Activated B cell treated with CpG ODN at 0.5 μM for 24 hours (primary cell): ENCODE data around the gene NCS1. TPM values are rescaled to one million over a fixed set of nuclear protein-coding genes. Genes with fewer than 3 reads are reported as not detected.

Source experiments
- ATAC-seq: fragments of 200-7000 bp; cut with Tn5 transposase; one replicate; pipeline ENCODE4 v1.10.0; 2021; ENCODE audit warnings: low read depth, mild to moderate bottlenecking, moderate library complexity
- CTCF ChIA-PET: fragments of 350-600 bp; sonication (Branson Sonifier 250); formaldehyde crosslinking; loops from one replicate; lab custom pipeline; 2021; ENCODE audit warnings: antibody characterized with exemption; lab: Charles Lee
- POLR2A ChIA-PET: fragments of 350-600 bp; sonication (Branson Sonifier 250); formaldehyde crosslinking; loops from one replicate; lab custom pipeline; 2021; ENCODE audit warnings: antibody characterized with exemption; lab: Charles Lee
- DNase-seq: peaks from one replicate; pipeline ENCODE4 v3.0.0; 2022
- H3K27ac Mint-ChIP-seq: one replicate; pipeline ENCODE4 v1.8.0; 2020; ENCODE audit warnings: mixed read lengths
- H3K27me3 Mint-ChIP-seq: one replicate; pipeline ENCODE4 v1.8.0; 2021; ENCODE audit warnings: mixed read lengths
- H3K36me3 Mint-ChIP-seq: one replicate; pipeline ENCODE4 v1.8.0; 2021; ENCODE audit warnings: low read depth, mixed read lengths
- H3K4me1 Mint-ChIP-seq: one replicate; pipeline ENCODE4 v1.8.0; 2021; ENCODE audit warnings: mixed read lengths
- H3K4me3 Mint-ChIP-seq: one replicate; pipeline ENCODE4 v1.8.0; 2020; ENCODE audit warnings: mild to moderate bottlenecking, mixed read lengths
- H3K9me3 Mint-ChIP-seq: one replicate; pipeline ENCODE4 v1.8.0; 2020; ENCODE audit warnings: mixed read lengths
- CTCF ChIP-seq: fragments of 200-600 bp; IDR thresholded peaks from one replicate; pipeline ENCODE4 v1.8.0; 2022; ENCODE audit warnings: antibody characterized with exemption, mild to moderate bottlenecking
- intact Hi-C: fragments of 100-400 bp; cut with micrococcal nuclease; formaldehyde crosslinking; loops from one replicate; pipeline ENCODE4 v1.15.1; 2024
- total RNA-seq: library from RNA; stranded (reverse); gene quantifications from 2 replicates; pipeline ENCODE4 v1.2.3, GENCODE V29; 2022

NCS1 gene
- total RNA-seq, 1 donor from 2014 or later = 0.24 TPM

- Mint-ChIP-seq H3K4me3 (peak overlapping the region; percentile 66), H3K27me3 (peaks cover 34% of the 10 kb centered on the region), H3K4me1 (peaks cover 4% of the 10 kb centered on the region), H3K9me3 (no peaks in the 10 kb centered on the region), H3K27ac (no peak overlapping the region), H3K36me3 (no peaks in the 10 kb centered on the region)
- TF ChIP-seq CTCF = no peak
- CTCF ChIA-PET = no interaction called here
- ATAC-seq = no peak
- POLR2A ChIA-PET = no interaction called here
- intact Hi-C loops = loop anchor here (2.0 kb wide), 1 partner anchor 67 kb away; no protein-coding TSS in a partner anchor
- DNase-seq = no peak
Observed at GRCh38 chr9:130173666-130173983, 1.4 kb downstream of the NCS1 start.

GRCh38 chr9:130174025-130174424 lies 1.8 kb downstream of the NCS1 start:
- peaks cover 4% of the 10 kb centered on the region for H3K4me1 Mint-ChIP-seq
- ATAC-seq = no peak
- DNase-seq = no peak
- H3K27me3 Mint-ChIP-seq = peaks cover 30% of the 10 kb centered on the region
- no peaks in the 10 kb centered on the region for H3K9me3 Mint-ChIP-seq
- H3K27ac Mint-ChIP-seq = no peak overlapping the region
- TF ChIP-seq CTCF = no peak
- ChIA-PET POLR2A (interaction anchor here (1.5 kb wide), 1 partner anchor 66 kb away, joined by 3 read pairs; no protein-coding TSS in a partner anchor), CTCF (no interaction called here)
- intact Hi-C loops = no loop called here
- H3K36me3 Mint-ChIP-seq = no peaks in the 10 kb centered on the region
- H3K4me3 Mint-ChIP-seq = peak overlapping the region; percentile 35

- no peak for ATAC-seq
- Mint-ChIP-seq H3K27me3 (peaks cover 25% of the 10 kb centered on the region), H3K9me3 (no peaks in the 10 kb centered on the region), H3K27ac (no peak overlapping the region), H3K4me1 (peaks cover 4% of the 10 kb centered on the region), H3K4me3 (no peak overlapping the region), H3K36me3 (no peaks in the 10 kb centered on the region)
- DNase-seq = no peak
- CTCF ChIA-PET = interaction anchor here (0.6 kb wide), 1 partner anchor 388 kb away, joined by 3 read pairs; no protein-coding TSS in a partner anchor
- POLR2A ChIA-PET = interaction anchor here (0.7 to 1.5 kb wide), 2 partner anchors 65 to 1804 kb away, joined by 3 to 8 read pairs; partner anchors contain the start of gene URM1
- intact Hi-C loops = no loop called here
- TF ChIP-seq CTCF = no peak
Observed at GRCh38 chr9:130174920-130175321, 2.7 kb downstream of the NCS1 start.

GRCh38 chr9:130175355-130175754 lies 3.2 kb downstream of the NCS1 start:
- TF ChIP-seq CTCF = no peak
- Mint-ChIP-seq H3K27ac (no peak overlapping the region), H3K27me3 (peaks cover 23% of the 10 kb centered on the region), H3K36me3 (no peaks in the 10 kb centered on the region), H3K4me1 (peaks cover 4% of the 10 kb centered on the region), H3K9me3 (no peaks in the 10 kb centered on the region), H3K4me3 (no peak overlapping the region)
- ChIA-PET POLR2A (interaction anchor here (0.7 to 1.5 kb wide), 2 partner anchors 64 to 1804 kb away, joined by 3 to 8 read pairs; partner anchors contain the start of gene URM1), CTCF (no interaction called here)
- ATAC-seq = no peak
- no peak for DNase-seq
- intact Hi-C loops = no loop called here

GRCh38 chr9:130176760-130177159 lies 4.6 kb downstream of the NCS1 start:
- H3K4me3 Mint-ChIP-seq = no peak overlapping the region
- DNase-seq (no peak), ATAC-seq (no peak)
- H3K27me3 Mint-ChIP-seq = peaks cover 12% of the 10 kb centered on the region
- H3K36me3 Mint-ChIP-seq = no peaks in the 10 kb centered on the region
- H3K27ac Mint-ChIP-seq = peak overlapping the region; percentile 25
- ChIA-PET POLR2A (no interaction called here), CTCF (no interaction called here)
- intact Hi-C loops = no loop called here
- H3K9me3 Mint-ChIP-seq = no peaks in the 10 kb centered on the region
- no peak for TF ChIP-seq CTCF
- peaks cover 2% of the 10 kb centered on the region for H3K4me1 Mint-ChIP-seq
